ENCODE results near the gene GPN1.

The GPN1 gene

GRCh38 chr2:27680571-27680970 is 51.7 kb downstream of the GPN1 start:
- TF ChIP-seq TEAD4 (IDR thresholded peaks at IDR 0.05) (no peak), YY1 (IDR thresholded peaks at IDR 0.05; ENCODE audit: low read depth) (no peak), EGR1 (IDR thresholded peaks at IDR 0.05) (no peak), CREB1 (IDR thresholded peaks at IDR 0.05; ENCODE audit: low read depth) (no peak), TCF12 (IDR thresholded peaks at IDR 0.05; ENCODE audit: low read depth) (no peak), REST (IDR thresholded peaks at IDR 0.05; ENCODE audit: low read depth) (no peak), USF1 (IDR thresholded peaks at IDR 0.05) (no peak), RAD21 (IDR thresholded peaks at IDR 0.05; ENCODE audit: low read depth) (no peak)
- TF ChIP-seq, protein P1, sequence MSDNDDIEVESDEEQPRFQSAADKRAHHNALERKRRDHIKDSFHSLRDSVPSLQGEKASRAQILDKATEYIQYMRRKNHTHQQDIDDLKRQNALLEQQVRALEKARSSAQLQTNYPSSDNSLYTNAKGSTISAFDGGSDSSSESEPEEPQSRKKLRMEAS (IDR thresholded peaks at IDR 0.05), result no peak

DNA sequence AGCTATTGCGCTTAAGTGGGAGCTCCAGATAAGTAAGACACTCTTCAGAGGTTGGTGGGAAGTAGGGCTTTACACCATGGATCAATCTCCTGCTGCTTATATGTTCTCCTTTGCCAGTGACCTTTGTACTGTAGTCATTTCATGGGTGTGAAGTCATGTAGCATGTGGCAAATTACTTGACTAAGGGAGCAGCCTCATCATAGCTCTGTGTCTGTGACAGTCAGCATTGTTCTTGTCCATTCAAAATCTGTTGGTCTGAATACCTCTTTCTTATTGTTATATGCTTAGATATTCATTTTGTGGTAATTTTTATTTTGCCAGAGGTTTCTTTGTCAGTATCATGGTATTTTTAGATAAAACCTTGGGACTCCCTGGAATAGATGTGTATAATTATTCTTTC is 53.0 kb downstream of the GPN1 start:
- no peak for TF ChIP-seq TAF1 (IDR thresholded peaks at IDR 0.05; ENCODE audit: low read depth)
- TF ChIP-seq, protein P1 (IDR thresholded peaks at IDR 0.05), result no peak
- no peak for TF ChIP-seq ZBTB7A (IDR thresholded peaks at IDR 0.05; ENCODE audit: low read depth)
- no peak for TF ChIP-seq EGR1 (IDR thresholded peaks at IDR 0.05)
- no peak for TF ChIP-seq CEBPB (IDR thresholded peaks at IDR 0.05)
- TF ChIP-seq TCF12 (IDR thresholded peaks at IDR 0.05; ENCODE audit: low read depth), result no peak
- no peak for TF ChIP-seq TEAD4 (IDR thresholded peaks at IDR 0.05)
- no peak for TF ChIP-seq USF1 (IDR thresholded peaks at IDR 0.05)
- TF ChIP-seq CREB1 (IDR thresholded peaks at IDR 0.05; ENCODE audit: low read depth), result no peak
- no peak for TF ChIP-seq EP300 (IDR thresholded peaks at IDR 0.05; ENCODE audit: borderline replicate concordance)
- TF ChIP-seq REST (IDR thresholded peaks at IDR 0.05; ENCODE audit: low read depth), result no peak
- TF ChIP-seq RAD21 (IDR thresholded peaks at IDR 0.05; ENCODE audit: low read depth), result no peak
- TF ChIP-seq YY1 (IDR thresholded peaks at IDR 0.05; ENCODE audit: low read depth), result no peak
- TF ChIP-seq FOXM1 (IDR thresholded peaks at IDR 0.05; ENCODE audit: borderline replicate concordance, low read depth), result no peak
- TF ChIP-seq NFIC (IDR thresholded peaks at IDR 0.05), result no peak

- no peak for TF ChIP-seq EP300 (IDR thresholded peaks at IDR 0.05; ENCODE audit: borderline replicate concordance)
- TF ChIP-seq TAF1 (IDR thresholded peaks at IDR 0.05; ENCODE audit: low read depth), result no peak
- TF ChIP-seq RAD21 (IDR thresholded peaks at IDR 0.05; ENCODE audit: low read depth), result peak; percentile 78
- TF ChIP-seq, protein P1 (IDR thresholded peaks at IDR 0.05), result 0 out of 2 replicates have a peak, but pooled peaks have one; percentile 27
- TF ChIP-seq YY1 (IDR thresholded peaks at IDR 0.05; ENCODE audit: low read depth), result no peak
- TF ChIP-seq FOXM1 (IDR thresholded peaks at IDR 0.05; ENCODE audit: borderline replicate concordance, low read depth), result peak; percentile 24; the same call in 1 of the 2 replicates
- no peak for TF ChIP-seq REST (IDR thresholded peaks at IDR 0.05; ENCODE audit: low read depth)
- TF ChIP-seq ZBTB7A (IDR thresholded peaks at IDR 0.05; ENCODE audit: low read depth), result no peak
- no peak for TF ChIP-seq CEBPB (IDR thresholded peaks at IDR 0.05)
- peak; percentile 93 for TF ChIP-seq TEAD4 (IDR thresholded peaks at IDR 0.05)
- TF ChIP-seq NFIC (IDR thresholded peaks at IDR 0.05), result no peak
- no peak for TF ChIP-seq USF1 (IDR thresholded peaks at IDR 0.05)
- TF ChIP-seq TCF12 (IDR thresholded peaks at IDR 0.05; ENCODE audit: low read depth), result no peak
Measured at GRCh38 chr2:27683390-27684071, 54.7 kb downstream of the GPN1 start.

Data from Ishikawa (cell line).